SK-MEL-5 (cell line): ENCODE data around the gene RASA4. TPM values are rescaled to one million over a fixed set of nuclear protein-coding genes. Genes with fewer than 3 reads are reported as not detected.
A peak's percentile ranks its signal among the peaks of the same experiment; 100 is the strongest.
"Not testable (repeated sequence)": the region's sequence is repeated elsewhere in the genome, so short reads cannot be mapped to it uniquely, and the experiment has no call there.

Experiments used
- DNase-seq: peaks from one replicate; pipeline ENCODE4 v3.0.0-alpha.2; 2016; ENCODE audit warnings: low read depth, low spot score
- in situ Hi-C: cut with HindIII; loops from 2 replicates; pipeline ENCODE4 v1.10.0; 2016; ENCODE audit warnings: low sequenced_read_pairs, high pct_unique_total_duplicates, low pct_unique_long_range_greater_than_20kb
- total RNA-seq: library from RNA; depleted of rRNA; stranded (reverse); fragments of >200 nt; shearing (Covaris generic); gene quantifications from 2 replicates; pipeline ENCODE4 v1.2.3, GENCODE V29; 2014

The RASA4 gene
- total RNA-seq, 1 experiment from 2014 or later, result 1.2 TPM

GRCh38 chr7:102611675-102612325 lies 4.8 kb downstream of the RASA4 start:
- in situ Hi-C loops, result not testable (repeated sequence)
- DNase-seq, result peak; percentile 1

GRCh38 chr7:102611013-102611674 lies 5.4 kb downstream of the RASA4 start:
- DNase-seq, in situ Hi-C loops: not testable (repeated sequence)

GRCh38 chr7:102610441-102610840 lies 6.1 kb downstream of the RASA4 start:
- in situ Hi-C loops, result not testable (repeated sequence)

GRCh38 chr7:102609734-102610133 lies 6.8 kb downstream of the RASA4 start:
- DNase-seq, in situ Hi-C loops: not testable (repeated sequence)

More at GRCh38 chr7:102610441-102610840, 6.1 kb downstream of the RASA4 start:
- DNase-seq, result not testable (repeated sequence)

- DNase-seq, in situ Hi-C loops: not testable (repeated sequence)
Observed at GRCh38 chr7:102606848-102607247, 9.7 kb downstream of the RASA4 start.

- in situ Hi-C loops, DNase-seq: not testable (repeated sequence)
Observed at GRCh38 chr7:102604431-102605145, 12.0 kb downstream of the RASA4 start.

- in situ Hi-C loops, DNase-seq: not testable (repeated sequence)
Observed at GRCh38 chr7:102602317-102602716, 14.2 kb downstream of the RASA4 start.

- in situ Hi-C loops, DNase-seq: not testable (repeated sequence)
Observed at GRCh38 chr7:102599699-102600098, 16.9 kb downstream of the RASA4 start.

- in situ Hi-C loops, result not testable (repeated sequence)
- peak; percentile 0 for DNase-seq
Observed at GRCh38 chr7:102596036-102596435, 20.5 kb downstream of the RASA4 start.

- DNase-seq, in situ Hi-C loops: not testable (repeated sequence)
Observed at GRCh38 chr7:102593637-102594334, 22.8 kb downstream of the RASA4 start.

GRCh38 chr7:102592477-102593019 lies 24.0 kb downstream of the RASA4 start:
- in situ Hi-C loops, DNase-seq: not testable (repeated sequence)

GRCh38 chr7:102589857-102590256 lies 26.7 kb downstream of the RASA4 start:
- DNase-seq, in situ Hi-C loops: not testable (repeated sequence)

GRCh38 chr7:102583495-102583894 lies 33.1 kb downstream of the RASA4 start:
- in situ Hi-C loops, DNase-seq: not testable (repeated sequence)

GRCh38 chr7:102581722-102582121 lies 34.8 kb downstream of the RASA4 start:
- DNase-seq, in situ Hi-C loops: not testable (repeated sequence)

- DNase-seq, in situ Hi-C loops: not testable (repeated sequence)
Observed at GRCh38 chr7:102578486-102578885, 38.1 kb downstream of the RASA4 start.

- in situ Hi-C loops, DNase-seq: not testable (repeated sequence)
Observed at GRCh38 chr7:102577315-102578240, 39.0 kb downstream of the RASA4 start.
